Choroid plexus epithelial cell (primary cell): ENCODE measurements around the gene PJA1.
A peak's percentile ranks its signal among the peaks of the same experiment; 100 is the strongest.

Source experiments
- DNase-seq: peaks from one replicate; pipeline ENCODE4 v3.0.0-alpha.2; 2010; ENCODE audit warnings: low read depth
- H3K4me3 ChIP-seq: 2 replicates; pipeline ENCODE4 v1.5.1; 2011; ENCODE audit warnings: low read depth, mild to moderate bottlenecking, control low read depth, low read length, moderate library complexity
- TF ChIP-seq, protein P1 (sequence below): conservative IDR thresholded peaks from 2 replicates; pipeline ENCODE4 v1.5.1; 2011; ENCODE audit warnings: low read depth, mild to moderate bottlenecking, control low read depth, inconsistent platforms, low read length, moderate library complexity

The PJA1 gene

DNA sequence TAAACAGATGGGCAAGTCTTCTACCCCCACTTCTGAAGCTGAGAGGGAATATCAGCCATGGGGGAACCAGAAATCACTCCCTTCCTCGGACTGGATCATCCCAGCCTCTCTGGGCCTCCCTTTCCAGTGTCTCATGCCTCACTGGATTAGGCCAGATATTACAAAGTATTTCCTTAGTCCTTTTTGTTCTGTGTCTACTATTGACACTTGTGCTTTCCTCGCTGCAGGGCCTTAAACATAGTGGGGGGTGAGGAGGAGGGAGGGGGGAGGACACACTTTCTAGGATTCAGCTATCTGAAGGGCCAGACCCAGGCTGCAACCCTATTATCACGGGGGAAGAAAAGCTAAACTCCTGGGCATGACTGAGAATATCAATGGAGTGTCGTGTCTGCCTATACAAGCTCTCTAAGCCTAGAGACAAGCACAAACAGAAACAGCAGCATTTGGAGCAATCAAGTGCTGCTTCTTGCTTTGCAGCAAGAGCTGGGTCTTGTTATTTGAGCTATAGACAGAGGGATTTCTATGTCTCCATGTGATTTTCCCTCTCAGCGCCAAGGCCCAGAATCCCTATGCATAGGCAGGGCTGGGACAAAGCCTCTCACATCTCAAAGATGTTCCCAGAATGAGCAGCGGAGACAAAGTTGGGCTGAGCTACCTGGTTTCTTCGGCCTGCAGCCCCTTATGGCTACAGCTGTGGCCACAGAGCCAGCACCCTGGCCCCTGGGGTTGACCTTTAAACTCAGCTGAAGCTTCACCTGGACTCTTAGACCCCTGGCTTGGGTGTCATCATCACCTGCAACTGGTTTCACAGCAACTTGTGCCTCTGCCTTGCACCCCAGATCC, 20.2 kb downstream of the PJA1 start:
- no peak for DNase-seq
- TF ChIP-seq, protein P1, sequence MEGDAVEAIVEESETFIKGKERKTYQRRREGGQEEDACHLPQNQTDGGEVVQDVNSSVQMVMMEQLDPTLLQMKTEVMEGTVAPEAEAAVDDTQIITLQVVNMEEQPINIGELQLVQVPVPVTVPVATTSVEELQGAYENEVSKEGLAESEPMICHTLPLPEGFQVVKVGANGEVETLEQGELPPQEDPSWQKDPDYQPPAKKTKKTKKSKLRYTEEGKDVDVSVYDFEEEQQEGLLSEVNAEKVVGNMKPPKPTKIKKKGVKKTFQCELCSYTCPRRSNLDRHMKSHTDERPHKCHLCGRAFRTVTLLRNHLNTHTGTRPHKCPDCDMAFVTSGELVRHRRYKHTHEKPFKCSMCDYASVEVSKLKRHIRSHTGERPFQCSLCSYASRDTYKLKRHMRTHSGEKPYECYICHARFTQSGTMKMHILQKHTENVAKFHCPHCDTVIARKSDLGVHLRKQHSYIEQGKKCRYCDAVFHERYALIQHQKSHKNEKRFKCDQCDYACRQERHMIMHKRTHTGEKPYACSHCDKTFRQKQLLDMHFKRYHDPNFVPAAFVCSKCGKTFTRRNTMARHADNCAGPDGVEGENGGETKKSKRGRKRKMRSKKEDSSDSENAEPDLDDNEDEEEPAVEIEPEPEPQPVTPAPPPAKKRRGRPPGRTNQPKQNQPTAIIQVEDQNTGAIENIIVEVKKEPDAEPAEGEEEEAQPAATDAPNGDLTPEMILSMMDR, result no peak
- H3K4me3 ChIP-seq, result no peak overlapping the region

DNA sequence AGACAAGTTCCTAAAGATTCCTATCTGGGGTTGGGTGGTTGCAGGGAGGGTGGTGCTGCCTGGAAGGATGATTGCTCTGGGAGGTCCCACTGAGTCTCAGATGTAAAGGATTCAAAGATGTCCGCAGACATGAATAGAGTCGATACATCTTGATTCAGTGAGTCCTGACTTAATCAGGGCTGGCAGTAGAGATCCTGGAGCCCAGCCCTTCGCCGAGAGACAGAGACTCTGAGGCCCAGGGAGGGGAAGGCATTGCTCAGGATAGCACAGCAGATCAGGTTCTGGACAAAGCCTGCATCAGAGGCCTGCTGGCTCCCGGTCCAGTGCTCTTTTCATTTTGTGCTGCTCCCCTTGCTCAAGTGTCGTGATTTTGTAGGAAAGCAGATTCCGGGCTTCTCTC, 21.7 kb downstream of the PJA1 start:
- no peak overlapping the region for H3K4me3 ChIP-seq
- TF ChIP-seq, protein P1, result no peak
- no peak for DNase-seq

DNA sequence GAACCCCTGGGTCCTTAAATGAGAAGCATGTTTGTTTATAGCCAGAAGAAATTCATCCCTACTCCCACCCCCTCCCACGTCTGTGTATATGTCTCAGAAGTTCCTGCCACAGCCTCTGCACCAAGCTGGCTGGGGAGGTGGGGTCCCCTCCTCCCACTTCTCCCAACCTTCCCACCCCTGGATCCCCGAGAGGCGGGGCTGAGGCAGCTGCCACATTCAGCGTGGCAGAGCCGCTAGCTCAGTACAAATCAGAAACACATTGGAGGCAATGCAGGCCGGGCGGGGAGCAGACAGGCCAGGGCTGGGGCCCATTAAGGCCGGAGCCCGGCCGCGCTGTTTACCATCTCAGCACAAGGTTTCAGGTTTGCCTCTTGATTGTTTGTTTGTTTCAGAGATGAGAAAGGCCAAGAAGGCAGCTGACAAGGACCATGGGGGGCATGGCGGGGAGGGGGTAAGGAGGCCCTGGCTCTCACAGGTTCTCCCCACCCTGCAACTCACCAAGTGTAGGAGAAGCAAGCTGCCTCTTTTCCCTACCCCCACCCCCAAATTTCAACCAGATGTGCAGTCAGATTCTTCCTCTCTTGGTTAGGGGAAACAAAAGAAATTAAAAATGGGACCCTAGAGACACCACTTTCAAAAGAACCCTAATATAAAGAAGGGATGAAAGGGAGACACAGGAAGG, 22.3 kb downstream of the PJA1 start:
- H3K4me3 ChIP-seq, result no peak overlapping the region
- DNase-seq, result no peak
- TF ChIP-seq, protein P1, result no peak

DNA sequence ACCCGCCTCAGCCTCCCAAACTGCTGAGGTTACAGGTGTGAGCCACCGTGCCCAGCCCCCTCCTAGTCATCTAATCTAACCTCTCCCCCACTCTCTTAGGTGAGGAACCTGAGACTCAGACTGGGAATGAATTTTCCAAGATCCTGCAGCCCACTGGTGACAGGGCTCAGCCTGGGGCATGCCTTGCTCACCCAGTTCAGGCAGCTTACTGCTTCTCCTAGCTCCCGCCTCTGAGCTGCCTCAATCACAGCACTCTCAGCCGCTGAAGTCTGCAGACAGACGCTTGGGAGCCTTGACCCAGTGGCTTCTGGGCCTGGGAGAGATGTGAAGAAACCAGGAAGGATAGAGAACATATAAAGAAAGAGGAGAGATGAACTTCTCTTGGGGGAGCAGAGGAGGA, 24.4 kb downstream of the PJA1 start:
- H3K4me3 ChIP-seq, result no peak overlapping the region
- TF ChIP-seq, protein P1, result no peak
- no peak for DNase-seq

DNA sequence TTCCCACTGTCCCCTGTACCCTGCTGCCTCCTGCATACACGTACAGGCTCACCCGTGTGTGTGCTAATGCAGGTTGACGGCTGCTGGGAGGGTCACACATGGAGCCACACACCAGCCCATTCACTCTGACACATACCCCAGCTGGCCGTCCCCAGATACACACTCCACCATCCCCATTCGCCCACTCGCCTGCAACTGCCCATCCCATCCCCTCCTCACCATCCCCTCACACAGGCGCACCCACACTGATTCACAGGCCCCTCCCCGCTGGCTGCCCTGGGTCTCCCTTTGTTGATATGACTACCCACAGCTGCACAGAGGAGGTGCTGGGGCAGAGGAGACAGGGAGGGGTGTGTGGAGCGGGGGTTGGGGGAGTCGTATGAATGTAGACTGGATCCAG, 25.7 kb downstream of the PJA1 start:
- H3K4me3 ChIP-seq, result no peak overlapping the region
- TF ChIP-seq, protein P1, result no peak
- DNase-seq, result no peak

DNA sequence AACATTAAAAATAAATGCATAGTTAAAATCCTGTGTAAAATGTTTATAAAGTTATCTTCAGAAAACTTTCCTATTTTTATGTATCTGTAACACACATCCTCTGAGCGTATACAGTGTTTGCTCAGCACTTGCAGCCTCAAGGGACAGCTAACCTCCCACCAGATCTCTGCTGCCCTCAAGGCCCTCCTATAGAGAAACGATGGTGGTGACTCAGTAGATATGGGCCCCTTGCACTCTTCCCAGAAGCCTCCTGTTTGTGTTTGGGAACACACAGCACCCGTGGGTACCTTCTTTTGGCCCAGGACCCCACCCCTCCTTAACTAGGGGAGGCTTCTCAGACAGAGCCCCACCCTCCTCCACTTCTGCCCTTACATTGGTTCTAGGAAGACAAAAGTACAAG, 26.7 kb downstream of the PJA1 start:
- H3K4me3 ChIP-seq, result no peak overlapping the region
- TF ChIP-seq, protein P1, result no peak
- DNase-seq, result peak; percentile 45

DNA sequence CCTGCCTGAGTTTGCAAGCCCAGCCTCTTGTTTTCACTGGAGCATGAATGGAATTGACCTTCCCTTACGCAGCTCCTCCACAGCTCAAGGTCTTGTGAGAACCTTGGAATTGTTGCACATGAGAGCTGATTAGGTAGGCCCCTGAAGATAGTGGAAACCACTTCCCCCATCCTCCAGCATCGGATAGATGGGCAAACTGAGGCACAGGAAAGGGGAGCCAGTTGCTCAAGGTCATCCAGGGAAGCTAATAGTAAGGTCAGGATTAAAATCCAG, 27.2 kb downstream of the PJA1 start:
- no peak overlapping the region for H3K4me3 ChIP-seq
- TF ChIP-seq, protein P1, result no peak
- peak; percentile 27 for DNase-seq
